Placental pericyte (primary cell): ENCODE data around the gene ECPAS. TPM values are rescaled to one million over a fixed set of nuclear protein-coding genes. Genes with fewer than 3 reads are reported as not detected.

Experiments
- small RNA-seq: library from RNA; depleted of rRNA; stranded (forward); fragments of <200 nt; gene quantifications from one replicate; pipeline ENCODE3, GENCODE V24; 2012; ENCODE audit warnings: low replicate concordance
- total RNA-seq: library from RNA; depleted of rRNA; stranded (reverse); fragments of >200 nt; gene quantifications from 2 replicates; pipeline ENCODE4 v1.2.3, GENCODE V29; 2012

ECPAS gene, protein sequence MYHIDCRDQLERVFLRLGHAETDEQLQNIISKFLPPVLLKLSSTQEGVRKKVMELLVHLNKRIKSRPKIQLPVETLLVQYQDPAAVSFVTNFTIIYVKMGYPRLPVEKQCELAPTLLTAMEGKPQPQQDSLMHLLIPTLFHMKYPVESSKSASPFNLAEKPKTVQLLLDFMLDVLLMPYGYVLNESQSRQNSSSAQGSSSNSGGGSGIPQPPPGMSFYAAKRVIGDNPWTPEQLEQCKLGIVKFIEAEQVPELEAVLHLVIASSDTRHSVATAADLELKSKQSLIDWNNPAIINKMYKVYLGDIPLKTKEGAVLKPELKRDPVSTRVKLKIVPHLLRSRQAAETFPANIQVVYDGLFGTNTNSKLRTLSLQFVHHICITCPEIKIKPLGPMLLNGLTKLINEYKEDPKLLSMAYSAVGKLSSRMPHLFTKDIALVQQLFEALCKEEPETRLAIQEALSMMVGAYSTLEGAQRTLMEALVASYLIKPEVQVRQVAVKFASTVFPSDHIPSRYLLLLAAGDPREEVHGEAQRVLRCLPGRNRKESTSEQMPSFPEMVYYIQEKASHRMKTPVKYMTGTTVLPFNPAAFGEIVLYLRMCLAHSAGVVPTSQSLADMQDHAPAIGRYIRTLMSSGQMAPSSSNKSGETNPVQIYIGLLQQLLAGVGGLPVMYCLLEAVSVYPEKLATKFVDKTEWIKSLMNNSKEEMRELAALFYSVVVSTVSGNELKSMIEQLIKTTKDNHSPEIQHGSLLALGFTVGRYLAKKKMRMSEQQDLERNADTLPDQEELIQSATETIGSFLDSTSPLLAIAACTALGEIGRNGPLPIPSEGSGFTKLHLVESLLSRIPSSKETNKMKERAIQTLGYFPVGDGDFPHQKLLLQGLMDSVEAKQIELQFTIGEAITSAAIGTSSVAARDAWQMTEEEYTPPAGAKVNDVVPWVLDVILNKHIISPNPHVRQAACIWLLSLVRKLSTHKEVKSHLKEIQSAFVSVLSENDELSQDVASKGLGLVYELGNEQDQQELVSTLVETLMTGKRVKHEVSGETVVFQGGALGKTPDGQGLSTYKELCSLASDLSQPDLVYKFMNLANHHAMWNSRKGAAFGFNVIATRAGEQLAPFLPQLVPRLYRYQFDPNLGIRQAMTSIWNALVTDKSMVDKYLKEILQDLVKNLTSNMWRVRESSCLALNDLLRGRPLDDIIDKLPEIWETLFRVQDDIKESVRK (N-terminal part only)
- total RNA-seq = 117 and 127 TPM in 2 replicates

GRCh38 chr9:111483858-111484571 is at the start of gene ECPAS:
Gene ECPAS, minus strand, starts transcription at chr9:111484383. Its CDS starts 11,465 bp downstream, at chr9:111472918.

GRCh38 chr9:111525056-111525977 is 41.1 kb upstream of the ECPAS start, which contains the start of gene ZNF483:
Gene ZNF483, plus strand, starts transcription at chr9:111525179. Its CDS starts 2,217 bp downstream, at chr9:111527396.

GRCh38 chr9:111330124-111330523 is 154.1 kb downstream of the ECPAS start, which contains the start of gene OR2K2:
Gene OR2K2, minus strand, starts transcription at chr9:111330224. Its CDS starts 1,791 bp downstream, at chr9:111328433.

Small RNAs within 50 kb of the gene (small RNA-seq; reads per million reads assigned to genes)
- not detected for gene RNA5SP294

Other genes starting within 250 kb of the ECPAS start
- not detected in 2 replicates for gene OR2K2, start 154.2 kb downstream of the ECPAS start, total RNA-seq
- gene ZNF483, start 40.8 kb upstream of the ECPAS start, total RNA-seq = 0.44 and 0.86 TPM in 2 replicates
- gene PTGR1, start 115.3 kb upstream of the ECPAS start, total RNA-seq = 60.3 and 88.4 TPM in 2 replicates
- 8.6 and 13.8 TPM in 2 replicates for gene DNAJC25, start 147.0 kb upstream of the ECPAS start, total RNA-seq
- gene GNG10, start 177.2 kb upstream of the ECPAS start, total RNA-seq = 50.1 and 85.9 TPM in 2 replicates